Measurements from ENCODE around the gene HEXIM2.

HEXIM2 gene

DNA sequence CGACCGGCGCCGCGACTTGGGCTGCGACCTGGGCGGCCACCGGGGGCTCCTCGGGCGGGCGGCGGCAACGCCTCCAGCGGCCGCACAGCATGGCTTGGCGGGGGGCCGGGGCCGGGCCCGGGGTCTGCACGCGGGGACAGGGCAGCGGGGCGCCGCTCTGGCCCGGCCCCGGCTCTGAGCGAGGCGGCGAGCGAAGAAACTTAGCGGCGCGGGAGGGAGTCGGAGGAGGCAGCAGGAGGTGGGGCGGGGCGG, 29.4 kb upstream of the HEXIM2 start, which contains the start of gene PLCD3:
TSS of gene PLCD3 (minus strand) at position 196 of the 252 bp plus-strand sequence. CDS start at position 91, 105 bp downstream.
- Histone ChIP-seq H3K4me3 (ENCODE audit: low read depth in 1 of 2, low read length in 1 of 2) (peak within 1 kb of the TSS; percentile 89 to 90), H3K27ac (peak within 1 kb of the TSS; percentile 72), H3K36me3 (no peaks in the 10 kb centered on the region), H3K27me3 (peaks cover 7% of the 10 kb centered on the region), H3K4me1 (ENCODE audit: control insufficient read depth in 1 of 2, insufficient read depth in 1 of 2, low read depth in 1 of 2, low read length in 1 of 2) (peaks cover 32 to 41% of the 10 kb centered on the region in 2 experiments), H3K9me3 (no peaks in the 10 kb centered on the region)
- TF ChIP-seq, protein P1, sequence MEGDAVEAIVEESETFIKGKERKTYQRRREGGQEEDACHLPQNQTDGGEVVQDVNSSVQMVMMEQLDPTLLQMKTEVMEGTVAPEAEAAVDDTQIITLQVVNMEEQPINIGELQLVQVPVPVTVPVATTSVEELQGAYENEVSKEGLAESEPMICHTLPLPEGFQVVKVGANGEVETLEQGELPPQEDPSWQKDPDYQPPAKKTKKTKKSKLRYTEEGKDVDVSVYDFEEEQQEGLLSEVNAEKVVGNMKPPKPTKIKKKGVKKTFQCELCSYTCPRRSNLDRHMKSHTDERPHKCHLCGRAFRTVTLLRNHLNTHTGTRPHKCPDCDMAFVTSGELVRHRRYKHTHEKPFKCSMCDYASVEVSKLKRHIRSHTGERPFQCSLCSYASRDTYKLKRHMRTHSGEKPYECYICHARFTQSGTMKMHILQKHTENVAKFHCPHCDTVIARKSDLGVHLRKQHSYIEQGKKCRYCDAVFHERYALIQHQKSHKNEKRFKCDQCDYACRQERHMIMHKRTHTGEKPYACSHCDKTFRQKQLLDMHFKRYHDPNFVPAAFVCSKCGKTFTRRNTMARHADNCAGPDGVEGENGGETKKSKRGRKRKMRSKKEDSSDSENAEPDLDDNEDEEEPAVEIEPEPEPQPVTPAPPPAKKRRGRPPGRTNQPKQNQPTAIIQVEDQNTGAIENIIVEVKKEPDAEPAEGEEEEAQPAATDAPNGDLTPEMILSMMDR (IDR thresholded peaks at IDR 0.05), result peak; percentile 40

DNA sequence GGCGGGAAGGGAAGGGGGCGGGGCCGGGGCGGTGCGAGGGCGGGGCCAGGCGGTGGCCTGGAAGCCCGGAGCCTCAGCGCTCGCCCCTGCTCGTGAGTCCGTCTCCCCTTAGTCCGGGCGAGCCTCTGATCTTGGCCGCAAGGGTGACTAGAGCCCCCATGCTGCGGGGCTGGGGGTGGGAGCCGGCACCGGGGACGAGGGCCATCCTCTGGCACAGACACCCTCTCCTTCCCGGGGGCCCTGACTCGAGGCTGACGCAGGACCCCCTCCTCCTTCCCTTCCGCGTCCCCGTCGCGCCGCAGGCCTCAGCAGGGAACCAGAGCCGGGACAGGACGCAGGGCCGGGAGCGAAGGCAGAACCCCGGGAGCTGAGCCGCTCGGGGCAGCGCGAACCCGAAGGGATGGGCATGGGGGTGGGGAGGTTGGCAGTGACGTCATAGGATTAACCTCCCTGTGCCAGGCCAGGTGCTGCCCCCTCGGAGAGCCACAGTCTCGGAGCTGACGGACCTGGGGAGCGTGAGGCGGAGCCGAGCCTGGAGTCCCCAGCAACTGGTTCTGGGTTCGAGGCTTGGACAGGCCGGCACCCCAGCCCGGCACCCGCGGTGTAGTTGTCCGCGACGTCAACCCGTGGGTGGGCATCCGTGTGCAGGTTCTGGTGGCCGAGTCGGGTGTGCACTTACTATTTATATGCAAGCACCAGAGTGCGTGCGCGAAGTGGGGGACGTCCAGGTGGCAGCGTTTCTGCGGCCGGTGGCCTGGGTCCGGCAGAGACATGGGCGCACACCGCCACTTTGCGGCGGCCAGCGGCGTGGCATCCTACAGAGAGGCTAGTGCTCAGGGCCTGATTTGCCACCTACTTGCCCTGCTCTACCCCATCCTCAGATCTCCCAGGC, 28.9 kb upstream of the HEXIM2 start:
- peaks cover 7% of the 10 kb centered on the region for H3K27me3 ChIP-seq
- H3K4me1 ChIP-seq (ENCODE audit: control insufficient read depth in 1 of 2, insufficient read depth in 1 of 2, low read depth in 1 of 2, low read length in 1 of 2), result peaks cover 26 to 35% of the 10 kb centered on the region in 2 experiments
- TF ChIP-seq, protein P1 (IDR thresholded peaks at IDR 0.05), result peak; percentile 90
- peak overlapping the region; percentile 89 to 90 for H3K4me3 ChIP-seq (ENCODE audit: low read depth in 1 of 2, low read length in 1 of 2)
- H3K9me3 ChIP-seq, result no peaks in the 10 kb centered on the region
- peak overlapping the region; percentile 72 for H3K27ac ChIP-seq
- H3K36me3 ChIP-seq, result no peaks in the 10 kb centered on the region

DNA sequence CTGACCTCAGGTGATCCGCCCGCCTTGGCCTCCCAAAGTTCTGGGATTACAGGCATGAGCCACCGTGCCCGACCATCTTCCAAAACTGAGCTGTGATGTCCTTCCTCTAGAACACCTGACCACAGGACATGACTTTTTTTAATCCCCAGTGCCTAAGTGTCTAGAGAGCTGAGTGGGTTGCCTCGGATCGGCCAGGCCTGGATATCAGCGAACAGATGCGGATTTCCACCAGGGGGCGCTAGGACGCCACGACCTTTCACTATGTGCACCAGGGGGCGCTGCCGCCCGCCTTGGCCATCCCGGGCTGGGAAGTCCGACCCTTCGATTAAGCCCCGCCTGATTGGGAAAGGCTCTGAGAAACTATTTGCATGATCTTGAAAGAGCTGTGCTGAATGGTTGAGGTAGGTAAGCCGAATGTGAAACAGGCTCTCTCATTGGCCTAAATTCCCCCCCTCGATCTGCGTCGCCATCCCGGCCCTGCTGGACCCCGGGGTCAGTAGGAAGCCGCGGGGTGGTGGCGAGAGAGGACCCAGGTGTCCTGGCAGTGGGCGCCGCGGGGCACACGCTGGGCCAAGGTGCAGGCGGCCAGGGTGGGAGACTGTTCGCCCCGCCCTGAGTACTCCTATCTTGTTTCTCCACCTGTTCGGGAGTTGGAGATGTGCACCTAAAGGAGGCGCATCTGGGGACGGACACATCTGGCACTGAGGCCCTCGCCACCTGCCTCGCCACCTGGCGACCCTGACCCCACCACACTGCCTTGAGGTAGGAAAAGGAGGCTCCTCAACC, 26.3 kb upstream of the HEXIM2 start, which contains the start of gene ACBD4:
TSS of gene ACBD4 (plus strand) at position 496 of the 786 bp plus-strand sequence. CDS start 458 bp downstream, outside the sequence.
- Histone ChIP-seq H3K9me3 (no peaks in the 10 kb centered on the region), H3K36me3 (no peaks in the 10 kb centered on the region), H3K4me1 (ENCODE audit: control insufficient read depth in 1 of 2, insufficient read depth in 1 of 2, low read depth in 1 of 2, low read length in 1 of 2) (peaks cover 24 to 29% of the 10 kb centered on the region in 2 experiments), H3K27me3 (peaks cover 7% of the 10 kb centered on the region), H3K4me3 (ENCODE audit: low read depth in 1 of 2, low read length in 1 of 2) (peak within 1 kb of the TSS; percentile 63), H3K27ac (peak within 1 kb of the TSS; percentile 62)
- TF ChIP-seq, protein P1 (IDR thresholded peaks at IDR 0.05), result peak; percentile 99

DNA sequence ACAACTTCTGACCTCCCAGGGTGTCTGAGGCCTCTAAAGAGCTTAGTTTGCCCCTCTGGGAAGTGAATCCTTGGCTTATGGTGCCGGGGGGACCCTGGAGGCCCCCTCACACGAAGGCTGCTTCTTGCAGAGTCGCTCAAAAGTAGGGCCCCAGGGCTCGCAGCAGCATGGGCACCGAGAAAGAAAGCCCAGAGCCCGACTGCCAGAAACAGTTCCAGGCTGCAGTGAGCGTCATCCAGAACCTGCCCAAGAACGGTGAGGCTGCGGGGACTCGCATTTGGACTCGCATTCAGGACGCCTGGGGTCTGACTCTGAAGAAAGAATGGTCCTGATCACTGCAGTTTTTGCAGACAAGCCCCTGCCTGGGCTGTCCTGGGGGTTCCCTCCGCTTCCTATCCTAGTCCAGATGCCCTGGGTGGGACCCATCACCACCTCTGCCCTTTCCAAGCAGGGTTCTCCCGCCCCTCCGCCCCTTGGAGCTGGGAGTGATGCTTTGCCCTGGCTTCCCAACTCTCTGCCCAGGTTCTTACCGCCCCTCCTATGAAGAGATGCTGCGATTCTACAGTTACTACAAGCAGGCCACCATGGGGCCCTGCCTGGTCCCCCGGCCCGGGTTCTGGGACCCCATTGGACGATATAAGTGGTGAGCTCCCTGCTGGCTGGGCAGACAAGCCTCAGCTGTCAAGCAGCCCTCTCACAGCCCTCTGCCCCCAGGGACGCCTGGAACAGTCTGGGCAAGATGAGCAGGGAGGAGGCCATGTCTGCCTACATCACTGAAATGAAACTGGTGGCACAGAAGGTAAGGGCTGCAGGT, 25.5 kb upstream of the HEXIM2 start:
- Histone ChIP-seq H3K27me3 (peaks cover 2% of the 10 kb centered on the region), H3K4me3 (ENCODE audit: low read depth in 1 of 2, low read length in 1 of 2) (peak overlapping the region; percentile 63), H3K4me1 (ENCODE audit: control insufficient read depth in 1 of 2, insufficient read depth in 1 of 2, low read depth in 1 of 2, low read length in 1 of 2) (peaks cover 24 to 29% of the 10 kb centered on the region in 2 experiments), H3K27ac (peak overlapping the region; percentile 62), H3K9me3 (no peaks in the 10 kb centered on the region), H3K36me3 (no peaks in the 10 kb centered on the region)
- TF ChIP-seq, protein P1 (IDR thresholded peaks at IDR 0.05), result no peak
